Measurements from ENCODE around the gene SYF2.

SYF2 gene

DNA sequence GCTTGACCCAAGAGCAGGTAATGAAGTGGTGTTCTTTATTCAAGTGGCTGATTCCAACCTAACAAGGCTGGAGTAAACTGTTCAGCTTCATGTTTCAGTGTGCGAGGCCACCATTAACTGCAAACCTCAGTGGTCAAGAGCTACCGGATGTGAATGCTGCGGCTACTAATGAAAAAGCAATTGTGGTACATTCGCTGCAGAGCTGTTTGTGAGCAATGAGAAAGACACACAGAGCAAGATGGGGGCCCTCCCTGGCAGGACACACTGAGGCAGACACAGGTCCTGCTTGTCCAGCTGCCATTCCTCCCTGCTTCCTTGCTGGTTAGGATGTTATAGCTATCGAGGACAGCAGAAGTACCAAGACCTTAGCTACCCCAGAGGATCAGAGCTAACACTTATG is 26.1 kb downstream of the SYF2 start:
- Histone ChIP-seq H3K27ac (no peak overlapping the region), H3K4me3 (no peak overlapping the region)
- DNase-seq (ENCODE audit: low spot score): no peak
- TF ChIP-seq, protein P1, sequence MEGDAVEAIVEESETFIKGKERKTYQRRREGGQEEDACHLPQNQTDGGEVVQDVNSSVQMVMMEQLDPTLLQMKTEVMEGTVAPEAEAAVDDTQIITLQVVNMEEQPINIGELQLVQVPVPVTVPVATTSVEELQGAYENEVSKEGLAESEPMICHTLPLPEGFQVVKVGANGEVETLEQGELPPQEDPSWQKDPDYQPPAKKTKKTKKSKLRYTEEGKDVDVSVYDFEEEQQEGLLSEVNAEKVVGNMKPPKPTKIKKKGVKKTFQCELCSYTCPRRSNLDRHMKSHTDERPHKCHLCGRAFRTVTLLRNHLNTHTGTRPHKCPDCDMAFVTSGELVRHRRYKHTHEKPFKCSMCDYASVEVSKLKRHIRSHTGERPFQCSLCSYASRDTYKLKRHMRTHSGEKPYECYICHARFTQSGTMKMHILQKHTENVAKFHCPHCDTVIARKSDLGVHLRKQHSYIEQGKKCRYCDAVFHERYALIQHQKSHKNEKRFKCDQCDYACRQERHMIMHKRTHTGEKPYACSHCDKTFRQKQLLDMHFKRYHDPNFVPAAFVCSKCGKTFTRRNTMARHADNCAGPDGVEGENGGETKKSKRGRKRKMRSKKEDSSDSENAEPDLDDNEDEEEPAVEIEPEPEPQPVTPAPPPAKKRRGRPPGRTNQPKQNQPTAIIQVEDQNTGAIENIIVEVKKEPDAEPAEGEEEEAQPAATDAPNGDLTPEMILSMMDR (IDR thresholded peaks at IDR 0.05): no peak

DNA sequence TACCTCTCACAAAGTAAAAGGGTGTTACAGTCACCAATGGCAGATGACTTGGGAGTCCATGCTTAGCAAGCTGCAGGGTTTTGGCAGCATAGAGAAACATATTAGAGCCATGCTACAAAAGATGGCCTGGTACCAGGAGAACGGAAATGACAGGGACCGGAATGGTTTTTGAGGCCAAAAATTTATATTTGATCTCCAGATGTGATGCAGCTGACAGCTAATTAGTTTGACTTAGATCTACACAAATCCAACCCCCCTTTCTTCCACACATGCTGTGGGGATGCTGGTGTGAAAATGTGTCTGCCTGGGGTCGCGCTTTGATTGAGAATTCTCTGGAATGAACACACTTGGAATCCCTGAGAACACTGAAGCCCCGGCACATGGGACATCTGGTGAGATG is 26.5 kb downstream of the SYF2 start:
- H3K27ac ChIP-seq: no peak overlapping the region
- no peak overlapping the region for H3K4me3 ChIP-seq
- DNase-seq (ENCODE audit: low spot score): no peak
- TF ChIP-seq, protein P1 (IDR thresholded peaks at IDR 0.05): no peak

DNA sequence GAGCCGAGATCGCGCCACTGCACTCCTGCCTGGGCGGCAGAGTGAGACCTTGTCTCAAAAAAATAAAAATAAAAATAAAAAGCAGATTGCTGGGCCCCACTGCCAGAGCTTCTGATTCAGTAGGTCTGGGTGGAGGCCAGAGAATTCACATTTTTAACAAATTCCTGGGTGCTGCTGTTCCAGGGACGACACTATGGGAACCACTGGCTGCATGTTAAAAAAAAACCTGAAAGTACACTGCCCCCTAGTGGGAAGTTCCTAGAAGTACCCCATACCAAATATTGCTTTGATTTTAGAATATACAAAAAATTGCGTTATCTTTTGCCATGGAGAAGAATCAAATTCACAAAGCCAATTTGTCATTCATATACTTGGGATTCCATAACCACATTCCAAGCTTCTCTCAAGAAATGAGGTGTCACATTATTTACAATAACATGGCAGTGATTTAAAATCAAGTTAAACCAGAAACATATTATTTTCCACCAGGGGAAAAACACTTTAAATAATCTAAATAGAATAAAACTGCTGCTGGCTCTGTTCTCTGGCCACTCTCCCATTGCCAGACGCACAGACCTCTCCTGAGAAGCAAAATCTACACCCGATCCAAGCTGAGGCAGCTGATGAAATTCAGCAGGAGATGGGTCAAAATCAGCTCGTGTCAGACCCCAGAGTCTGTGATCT is 27.4 kb downstream of the SYF2 start:
- DNase-seq (ENCODE audit: low spot score): no peak

DNA sequence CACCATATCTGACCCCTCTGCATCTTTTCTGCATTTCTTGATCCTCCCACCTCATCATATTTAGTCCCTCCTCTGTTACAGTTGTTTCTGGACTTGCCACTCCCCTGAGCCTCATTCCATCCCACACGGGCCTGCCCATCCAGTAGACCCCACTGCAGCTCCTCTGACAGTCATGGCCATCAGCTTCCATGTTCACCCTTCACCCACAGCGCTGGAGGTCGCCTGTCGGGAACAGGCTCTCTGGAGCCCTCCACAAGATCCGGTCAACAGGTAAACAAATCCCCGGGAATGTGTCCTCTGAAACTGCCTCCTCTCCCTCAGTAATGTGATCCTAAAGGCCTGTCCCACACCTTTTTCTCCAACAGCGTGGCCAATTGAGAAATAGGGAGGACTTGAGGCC is 31.3 kb downstream of the SYF2 start:
- TF ChIP-seq, protein P1 (IDR thresholded peaks at IDR 0.05): no peak
- H3K27ac ChIP-seq: no peak overlapping the region
- H3K4me3 ChIP-seq: no peak overlapping the region
- no peak for DNase-seq (ENCODE audit: low spot score)

More for the DNA sequence above, 27.4 kb downstream of the SYF2 start:
- H3K4me3 ChIP-seq: no peak overlapping the region
- TF ChIP-seq, protein P1 (IDR thresholded peaks at IDR 0.05): peak; percentile 66
- H3K27ac ChIP-seq: no peak overlapping the region

DNA sequence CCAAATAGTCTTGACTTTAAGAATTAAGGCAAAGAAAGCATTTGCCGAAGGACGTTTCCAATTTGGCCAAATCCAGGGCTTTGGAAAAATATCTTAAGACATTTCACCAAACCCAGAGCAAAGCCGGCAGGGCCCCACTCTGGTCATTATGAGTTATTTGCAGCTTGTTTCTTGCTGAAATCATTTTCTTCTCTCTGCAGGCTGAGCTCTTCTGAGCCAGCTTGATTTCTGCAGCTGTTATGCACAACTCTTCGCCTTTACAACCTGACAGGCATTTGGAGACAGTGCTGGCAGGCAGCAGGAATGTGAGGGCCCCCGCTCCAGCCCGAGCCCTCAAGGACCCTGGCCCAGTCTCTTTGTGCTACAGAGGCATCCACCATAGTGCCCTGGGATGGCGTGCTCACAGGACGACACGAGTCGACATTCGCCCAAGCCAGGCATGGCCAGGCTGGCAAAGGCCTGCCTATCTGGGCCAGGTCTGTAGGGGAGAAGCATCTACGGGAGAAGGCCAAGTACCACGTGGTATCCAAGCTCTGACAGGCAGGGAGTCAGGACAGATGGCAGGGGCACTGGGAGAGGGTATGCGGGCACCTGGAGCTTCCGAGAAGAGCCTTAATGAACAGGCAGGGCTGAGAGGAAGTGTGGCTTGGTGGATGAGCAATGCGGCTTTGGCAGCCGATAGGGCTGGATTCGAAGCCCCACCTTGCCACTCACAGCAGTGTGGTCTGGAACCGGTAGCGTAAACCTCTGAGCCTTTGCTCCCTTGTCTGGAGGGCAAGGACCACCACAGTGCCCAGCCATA is 32.3 kb downstream of the SYF2 start:
- DNase-seq (ENCODE audit: low spot score): no peak
- H3K27ac ChIP-seq: peak overlapping the region in 1 of 2 donors; percentile 69
- TF ChIP-seq, protein P1 (IDR thresholded peaks at IDR 0.05): no peak

DNA sequence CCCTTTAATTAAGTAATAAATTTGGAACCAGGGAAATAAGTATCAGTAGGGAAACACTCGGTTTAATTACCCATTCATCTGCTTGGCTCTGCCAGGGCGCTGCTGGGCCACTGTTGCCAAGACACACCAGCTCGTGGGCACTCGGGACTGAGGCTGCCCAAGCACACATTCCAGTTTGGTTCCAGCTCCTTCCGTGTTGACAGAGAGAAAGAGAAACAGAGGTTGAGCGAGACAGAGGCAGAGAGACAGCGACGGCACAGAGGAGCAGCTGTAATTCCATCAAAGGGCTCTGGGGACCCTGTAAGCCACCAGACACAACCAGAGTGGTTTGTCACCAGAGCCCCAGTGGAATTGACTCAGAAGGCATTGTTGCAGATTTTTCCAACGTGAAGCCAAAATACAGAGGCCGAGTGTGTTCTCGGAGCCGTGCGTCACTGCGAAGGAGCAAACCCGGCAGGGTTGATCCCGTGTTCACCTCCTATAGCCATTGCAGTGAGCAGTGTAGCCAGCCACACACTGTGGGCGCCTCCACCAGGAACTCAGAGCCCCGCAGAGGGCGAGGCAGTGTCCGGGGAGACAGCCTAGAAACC is 33.5 kb downstream of the SYF2 start:
- peak; percentile 75 for DNase-seq (ENCODE audit: low spot score)
- TF ChIP-seq, protein P1 (IDR thresholded peaks at IDR 0.05): no peak
- Histone ChIP-seq H3K27ac (peak overlapping the region; percentile 61 to 69), H3K4me3 (peak overlapping the region; percentile 52)

More for the DNA sequence above, 32.3 kb downstream of the SYF2 start:
- no peak overlapping the region for H3K4me3 ChIP-seq
